OCI-LY7 (cell line): ENCODE results near the gene PDE2A. TPM values are rescaled to one million over a fixed set of nuclear protein-coding genes. Genes with fewer than 3 reads are reported as not detected.

Experiments
- BruUV-seq: library from RNA; stranded (reverse); fragments of 400-500 nt; replicated peaks from 2 replicates; lab custom pipeline; 2021; lab: Mats Ljungman, UMichigan
- CTCF ChIA-PET: fragments of 300-600 bp; sonication (Branson Sonifier 250); formaldehyde crosslinking; loops from one replicate; lab custom pipeline; 2022; ENCODE audit warnings: antibody characterized with exemption; ENCODE audit not compliant: unreplicated experiment; lab: Charles Lee
- POLR2A ChIA-PET: fragments of 300-600 bp; sonication (Branson Sonifier 250); formaldehyde crosslinking; loops from one replicate; lab custom pipeline; 2022; ENCODE audit warnings: antibody characterized with exemption; lab: Charles Lee
- DNase-seq: peaks from one replicate; pipeline ENCODE4 v3.0.0-alpha.2; 2015; ENCODE audit warnings: low spot score
- H2AFZ ChIP-seq: fragments of 200-600 bp; sonication (generic), shearing (Covaris generic); 2 replicates; pipeline ENCODE4 v1.6.1; 2014; ENCODE audit warnings: mild to moderate bottlenecking, antibody characterized with exemption, low read length, moderate library complexity
- H3K27ac ChIP-seq: fragments of 200-600 bp; sonication (generic); 2 replicates; pipeline ENCODE4 v1.5.1; 2014; ENCODE audit warnings: mixed run types, low read depth, mild to moderate bottlenecking, moderate library complexity, low read length, inconsistent platforms; ENCODE audit not compliant: poor library complexity, severe bottlenecking
- H3K36me3 ChIP-seq: fragments of 200-600 bp; sonication (generic); 2 replicates; pipeline ENCODE4 v1.6.1; 2014; ENCODE audit warnings: mild to moderate bottlenecking, antibody characterized with exemption, low read length, moderate library complexity, mixed read lengths; ENCODE audit not compliant: insufficient read depth
- H3K4me1 ChIP-seq: fragments of 200-600 bp; sonication (generic); 2 replicates; pipeline ENCODE4 v1.5.1; 2014; ENCODE audit warnings: mild to moderate bottlenecking, low read length; ENCODE audit not compliant: insufficient read depth, poor library complexity, severe bottlenecking
- H3K4me2 ChIP-seq: fragments of 200-600 bp; sonication (generic); 2 replicates; pipeline ENCODE4 v1.6.1; 2014; ENCODE audit warnings: mild to moderate bottlenecking, low read length
- H3K4me3 ChIP-seq: fragments of 200-600 bp; sonication (generic); 2 replicates; pipeline ENCODE4 v1.5.1; 2014; ENCODE audit warnings: mild to moderate bottlenecking, low read depth, low read length; ENCODE audit not compliant: poor library complexity, severe bottlenecking
- H3K79me2 ChIP-seq: fragments of 200-600 bp; sonication (generic); 2 replicates; pipeline ENCODE4 v1.6.1; 2016; ENCODE audit warnings: low read depth, mild to moderate bottlenecking, low read length, moderate library complexity, mixed read lengths; ENCODE audit not compliant: insufficient read depth
- H3K9me2 ChIP-seq: fragments of 200-600 bp; sonication (generic); 2 replicates; pipeline ENCODE4 v1.6.1; 2016; ENCODE audit warnings: mild to moderate bottlenecking, low read length, mixed read lengths; ENCODE audit not compliant: insufficient read depth
- H3K9me3 ChIP-seq: fragments of 200-600 bp; sonication (generic); 2 replicates; pipeline ENCODE4 v1.6.1; 2014; ENCODE audit warnings: mild to moderate bottlenecking, mixed run types, low read length, mixed read lengths
- H4K20me1 ChIP-seq: fragments of 200-600 bp; sonication (generic); 2 replicates; pipeline ENCODE4 v1.6.1; 2014; ENCODE audit warnings: mild to moderate bottlenecking, antibody characterized with exemption, low read length, moderate library complexity, mixed read lengths; ENCODE audit not compliant: insufficient read depth
- CTCF ChIP-seq: fragments of 200-600 bp; sonication (generic); conservative IDR thresholded peaks from 2 replicates; pipeline ENCODE4 v1.5.1; 2014; ENCODE audit warnings: mild to moderate bottlenecking, antibody characterized with exemption, low read length, moderate library complexity, mixed read lengths
- EZH2phosphoT487 ChIP-seq: fragments of 200-600 bp; sonication (generic); IDR thresholded peaks from 2 replicates; pipeline ENCODE4 v1.6.1; 2018; ENCODE audit warnings: low read depth, borderline replicate concordance, mild to moderate bottlenecking, mixed run types, antibody characterized with exemption, low read length, moderate library complexity, mixed read lengths
- intact Hi-C: fragments of 100-400 bp; cut with micrococcal nuclease; formaldehyde crosslinking; loops from one replicate; pipeline ENCODE4 v1.10.0; 2022; ENCODE audit not compliant: unreplicated experiment
- total RNA-seq, 2 experiments: library from RNA; depleted of rRNA in 1 of 2; stranded (reverse); fragments of >200 nt in 1 of 2; shearing (Covaris generic) in 1 of 2; gene quantifications; 2 replicates each; pipeline ENCODE4 v1.2.3, GENCODE V29; 2014 to 2022

The PDE2A gene
- total RNA-seq, 2 experiments from 2014 or later = 0.68 TPM; not detected in 1

- Histone ChIP-seq H3K9me3 (no peaks in the 10 kb centered on the region), H3K4me2 (0 out of 2 replicates have a peak overlapping the region, but pooled peaks have one; percentile 24), H3K36me3 (no peaks in the 10 kb centered on the region), H4K20me1 (no peaks in the 10 kb centered on the region), H3K79me2 (no peaks in the 10 kb centered on the region), H3K9me2 (no peaks in the 10 kb centered on the region), H2AFZ (no peak overlapping the region), H3K4me1 (peaks cover 9% of the 10 kb centered on the region), H3K4me3 (no peak overlapping the region), H3K27ac (no peak overlapping the region)
- no peak for TF ChIP-seq EZH2phosphoT487
- TF ChIP-seq CTCF = no peak
- DNase-seq = no peak
- BruUV-seq = no TSS peak
- CTCF ChIA-PET = no interaction called here
- intact Hi-C loops = loop anchor here (1.0 kb wide), 1 partner anchor 24 kb away; no protein-coding TSS in a partner anchor
- POLR2A ChIA-PET = no interaction called here
Measured at GRCh38 chr11:72609476-72609875, 64.7 kb downstream of the PDE2A start.

GRCh38 chr11:72609045-72609444 lies 65.2 kb downstream of the PDE2A start:
- H3K36me3 ChIP-seq = no peaks in the 10 kb centered on the region
- H2AFZ ChIP-seq = no peak overlapping the region
- CTCF ChIA-PET = interaction anchor here (2.2 kb wide), 1 partner anchor 17 kb away, joined by 5 read pairs; no protein-coding TSS in a partner anchor
- POLR2A ChIA-PET = no interaction called here
- intact Hi-C loops = loop anchor here (1.0 kb wide), 1 partner anchor 24 kb away; no protein-coding TSS in a partner anchor
- no peak overlapping the region for H3K4me3 ChIP-seq
- TF ChIP-seq EZH2phosphoT487 (no peak), CTCF (peak; percentile 82)
- no peaks in the 10 kb centered on the region for H3K9me2 ChIP-seq
- no peaks in the 10 kb centered on the region for H3K79me2 ChIP-seq
- DNase-seq = peak; percentile 52
- 0 out of 2 replicates have a peak overlapping the region, but pooled peaks have one; percentile 24 for H3K4me2 ChIP-seq
- BruUV-seq = no TSS peak
- H3K27ac ChIP-seq = no peak overlapping the region
- no peaks in the 10 kb centered on the region for H3K9me3 ChIP-seq
- H3K4me1 ChIP-seq = peaks cover 5% of the 10 kb centered on the region
- H4K20me1 ChIP-seq = no peaks in the 10 kb centered on the region

GRCh38 chr11:72607496-72607895 lies 66.7 kb downstream of the PDE2A start:
- H3K4me3 ChIP-seq = no peak overlapping the region
- TF ChIP-seq EZH2phosphoT487 (no peak), CTCF (no peak)
- DNase-seq = no peak
- ChIA-PET POLR2A (no interaction called here), CTCF (interaction anchor here (2.2 kb wide), 1 partner anchor 15 kb away, joined by 5 read pairs; no protein-coding TSS in a partner anchor)
- H3K27ac ChIP-seq = no peak overlapping the region
- H3K9me2 ChIP-seq = no peaks in the 10 kb centered on the region
- no peaks in the 10 kb centered on the region for H3K79me2 ChIP-seq
- no peaks in the 10 kb centered on the region for H3K9me3 ChIP-seq
- no peaks in the 10 kb centered on the region for H3K36me3 ChIP-seq
- H2AFZ ChIP-seq = no peak overlapping the region
- H4K20me1 ChIP-seq = no peaks in the 10 kb centered on the region
- H3K4me1 ChIP-seq = no peaks in the 10 kb centered on the region
- H3K4me2 ChIP-seq = no peak overlapping the region
- intact Hi-C loops = no loop called here
- no TSS peak for BruUV-seq
